GM19455 (cell line): ENCODE data around the gene TNFRSF4.

Experiments used
- ATAC-seq: cut with Tn5 transposase; IDR thresholded peaks from one replicate; pipeline ENCODE4 v1.9.1; 2021; ENCODE audit not compliant: unreplicated experiment

The TNFRSF4 gene

DNA sequence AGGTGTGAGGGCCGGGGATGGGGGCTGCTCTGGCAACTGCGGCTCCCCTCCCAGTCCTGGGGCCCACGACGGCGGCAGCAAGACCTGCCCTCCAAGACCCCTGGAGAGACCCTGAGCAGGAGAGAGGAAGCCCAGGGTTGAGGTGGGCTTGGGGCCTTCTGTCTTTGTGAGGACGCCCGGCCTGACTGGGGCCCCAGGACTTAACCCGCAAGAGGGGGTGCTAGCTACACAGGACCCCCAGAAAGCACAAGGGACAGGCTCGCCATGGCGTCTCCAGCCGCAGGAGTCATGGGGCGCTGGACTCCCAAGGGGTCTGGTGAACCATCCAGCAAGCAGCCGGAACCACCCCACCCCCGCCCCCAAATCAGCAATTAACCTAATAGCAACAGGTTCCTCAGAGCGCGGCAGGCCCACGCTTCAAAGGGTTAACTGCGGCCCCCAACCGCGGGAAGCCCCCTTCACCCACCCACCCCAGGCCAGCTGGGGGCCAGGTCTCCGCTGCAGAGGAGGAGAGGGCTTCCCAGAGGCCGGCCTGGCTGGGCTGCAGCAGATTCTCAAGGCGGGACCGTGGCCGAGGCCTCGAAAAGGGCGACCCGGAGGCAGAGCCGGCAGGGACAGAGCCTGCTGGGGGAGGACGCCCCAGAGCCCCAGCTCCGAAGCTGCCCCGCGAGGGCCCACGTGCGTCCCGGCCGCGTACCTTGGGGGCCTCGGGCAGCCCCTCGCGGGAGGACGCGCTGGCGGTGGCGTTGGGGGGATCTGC lies 32.0 kb upstream of the TNFRSF4 start:
- ATAC-seq, result no peak

DNA sequence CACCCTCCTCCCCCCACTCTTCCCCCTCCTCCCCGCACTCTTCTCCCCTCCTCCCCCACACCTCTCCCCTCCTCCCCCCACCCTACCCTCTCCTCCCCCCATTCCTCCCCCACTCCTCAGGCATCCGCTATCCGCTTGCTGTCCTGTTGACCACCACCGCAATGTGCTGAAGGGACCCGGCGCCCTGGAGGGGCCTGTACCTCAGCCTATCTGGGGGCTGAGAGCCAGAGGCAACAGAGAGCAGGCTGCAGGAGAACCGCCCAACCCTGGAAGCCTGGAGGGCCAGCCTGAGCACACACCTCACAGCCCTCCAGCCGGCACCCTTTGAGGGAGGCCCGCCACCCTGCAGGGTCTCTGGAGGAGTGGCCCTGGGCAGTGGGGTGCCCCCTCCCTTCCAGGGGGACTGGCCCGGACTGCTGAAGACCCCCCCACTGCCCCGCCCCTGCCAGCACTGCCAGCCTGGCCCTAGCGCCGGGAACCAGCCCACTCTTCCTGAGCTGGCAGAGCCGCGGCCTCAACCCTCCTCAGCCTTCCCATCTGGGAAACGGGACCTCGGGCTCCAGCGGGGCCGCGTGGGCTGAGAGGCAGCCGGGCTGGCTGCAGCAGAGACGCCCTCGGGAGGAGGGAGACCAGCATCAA lies 31.3 kb upstream of the TNFRSF4 start:
- no peak for ATAC-seq

DNA sequence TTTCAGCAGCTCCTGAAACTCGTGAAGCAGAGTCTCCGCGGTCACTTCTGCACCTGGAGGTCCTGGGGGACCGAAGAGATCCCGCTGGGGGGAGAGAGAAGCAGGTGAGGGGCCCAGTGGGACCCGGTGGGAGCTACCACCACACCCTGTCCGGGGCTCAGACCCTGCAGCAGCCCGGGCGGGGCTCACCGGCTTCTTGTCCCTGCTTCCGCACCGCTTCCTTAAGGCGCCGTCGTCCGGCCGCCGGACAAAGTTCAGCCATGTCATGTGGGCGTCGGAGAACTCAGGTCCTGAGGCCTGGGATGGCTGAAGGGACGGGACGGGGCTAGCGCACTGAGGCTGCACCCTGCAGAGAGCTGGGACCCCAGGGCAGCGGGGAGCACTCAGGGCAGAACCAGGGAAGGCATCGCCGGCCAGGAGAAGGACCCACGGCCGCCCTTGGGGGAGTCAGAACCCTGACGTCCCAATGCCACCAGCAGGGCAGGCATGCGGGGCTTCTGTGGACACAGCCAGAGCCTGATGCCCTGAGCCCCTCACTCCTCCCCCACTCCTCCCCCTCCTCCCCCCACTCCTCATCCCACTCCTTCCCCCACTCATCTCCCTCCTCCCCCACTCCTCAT lies 30.3 kb upstream of the TNFRSF4 start:
- ATAC-seq, result no peak

DNA sequence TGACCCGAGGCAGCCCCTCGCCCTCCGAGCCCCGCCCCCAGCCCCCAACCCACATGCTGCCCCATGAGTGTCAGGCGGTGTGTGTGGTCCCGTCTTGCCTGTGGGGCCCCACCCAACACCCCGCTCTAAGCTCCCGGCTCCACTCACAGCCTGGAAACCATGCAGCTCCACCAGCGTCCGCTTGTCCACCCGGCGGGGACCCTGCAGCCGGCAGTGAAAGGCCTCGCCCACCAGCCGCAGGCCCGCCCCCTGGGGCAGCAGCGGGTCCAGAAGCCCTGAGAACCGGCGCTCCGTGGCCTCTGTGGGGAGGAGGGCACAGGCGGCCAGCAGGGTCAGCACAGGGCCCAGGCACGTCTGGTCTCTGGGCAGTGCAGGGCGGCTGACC lies 29.8 kb upstream of the TNFRSF4 start:
- no peak for ATAC-seq

DNA sequence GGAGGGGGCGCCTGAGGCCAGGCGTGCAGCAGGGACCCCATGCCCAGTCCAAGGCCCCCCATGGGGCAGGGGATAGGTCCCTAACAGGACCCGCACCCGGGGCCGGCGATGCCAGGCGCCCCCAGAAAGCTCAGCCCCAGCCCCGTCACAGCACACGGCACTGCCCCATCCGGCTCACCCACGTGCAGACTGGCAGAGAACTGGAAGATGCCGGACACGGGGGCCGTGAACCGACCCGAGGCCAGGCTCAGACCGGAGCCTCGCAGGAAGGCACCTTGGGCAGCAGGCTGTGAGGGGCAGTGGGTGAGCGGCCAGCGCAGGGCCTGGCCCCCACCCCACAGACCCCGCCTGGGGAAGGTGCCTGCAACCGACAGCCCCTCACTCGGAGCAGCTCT lies 29.3 kb upstream of the TNFRSF4 start:
- ATAC-seq, result no peak

DNA sequence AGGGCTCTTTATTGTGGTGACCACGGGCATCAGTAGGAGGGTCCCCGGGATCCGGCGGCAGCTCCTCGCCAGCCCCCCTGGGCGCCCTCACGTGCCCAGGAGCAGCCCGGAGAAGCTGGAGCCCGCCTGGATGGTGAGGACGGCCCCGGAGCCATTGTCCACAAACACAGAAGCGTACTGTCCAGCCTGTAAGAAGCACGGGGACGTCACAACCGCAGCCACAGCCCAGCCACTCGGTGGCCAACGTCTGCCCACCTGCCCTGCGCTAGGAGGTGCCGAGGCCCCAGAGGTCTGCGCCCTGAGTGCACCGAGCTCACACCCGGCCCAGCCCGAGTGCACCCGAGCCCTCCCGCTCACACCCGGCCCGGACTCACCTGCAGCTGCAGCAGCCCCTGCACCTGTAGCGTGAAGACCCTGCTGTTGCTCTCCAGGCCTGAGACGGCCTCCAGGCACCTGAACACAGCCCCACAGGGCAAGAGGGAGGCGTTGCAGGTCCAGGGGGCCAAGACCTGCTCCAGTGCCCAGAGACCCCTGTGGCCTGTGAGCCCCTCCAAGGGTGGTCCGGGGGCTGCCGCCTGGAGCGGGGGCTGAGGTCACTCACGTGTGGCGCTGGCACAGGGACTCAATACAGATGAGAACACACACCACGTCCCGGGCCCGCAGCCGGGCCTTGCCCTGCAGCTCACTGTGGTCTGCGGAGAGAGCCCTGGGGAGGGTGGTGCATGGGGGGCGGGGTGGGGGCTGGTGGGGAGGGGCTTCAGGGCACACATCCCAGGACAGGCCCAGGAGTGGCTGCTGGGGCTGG lies 28.7 kb upstream of the TNFRSF4 start:
- ATAC-seq, result no peak

DNA sequence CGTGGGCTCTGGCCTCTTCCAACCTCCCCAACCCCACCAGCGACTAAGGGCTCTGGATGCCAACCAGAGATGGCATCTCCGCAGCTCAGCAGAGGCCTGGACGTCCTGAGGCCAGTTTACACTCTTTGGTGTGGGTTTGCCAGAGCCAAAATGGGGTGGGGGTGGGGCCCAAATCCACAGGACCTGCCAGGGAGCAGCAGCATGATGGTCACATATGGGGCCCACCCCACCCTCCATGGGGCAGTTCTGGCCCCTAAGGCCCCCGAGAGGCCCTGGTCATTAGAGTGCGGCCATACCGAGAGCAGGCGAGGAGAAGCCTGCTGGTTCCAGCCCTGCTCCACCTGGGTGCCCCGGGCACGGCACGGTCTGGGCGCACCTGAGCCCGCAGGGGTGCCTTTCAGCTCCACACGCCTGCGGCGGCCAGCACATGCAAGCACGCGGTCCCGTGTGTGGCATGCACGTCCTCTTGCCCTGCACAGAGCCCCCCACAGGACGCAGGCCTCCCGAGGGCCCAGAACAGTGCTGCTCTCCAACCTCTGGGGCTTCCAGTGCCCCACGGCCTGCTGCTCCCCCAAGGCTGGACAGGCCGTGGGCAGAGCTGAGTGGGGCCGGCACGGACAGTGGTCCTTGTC lies 27.8 kb upstream of the TNFRSF4 start:
- ATAC-seq, result no peak

DNA sequence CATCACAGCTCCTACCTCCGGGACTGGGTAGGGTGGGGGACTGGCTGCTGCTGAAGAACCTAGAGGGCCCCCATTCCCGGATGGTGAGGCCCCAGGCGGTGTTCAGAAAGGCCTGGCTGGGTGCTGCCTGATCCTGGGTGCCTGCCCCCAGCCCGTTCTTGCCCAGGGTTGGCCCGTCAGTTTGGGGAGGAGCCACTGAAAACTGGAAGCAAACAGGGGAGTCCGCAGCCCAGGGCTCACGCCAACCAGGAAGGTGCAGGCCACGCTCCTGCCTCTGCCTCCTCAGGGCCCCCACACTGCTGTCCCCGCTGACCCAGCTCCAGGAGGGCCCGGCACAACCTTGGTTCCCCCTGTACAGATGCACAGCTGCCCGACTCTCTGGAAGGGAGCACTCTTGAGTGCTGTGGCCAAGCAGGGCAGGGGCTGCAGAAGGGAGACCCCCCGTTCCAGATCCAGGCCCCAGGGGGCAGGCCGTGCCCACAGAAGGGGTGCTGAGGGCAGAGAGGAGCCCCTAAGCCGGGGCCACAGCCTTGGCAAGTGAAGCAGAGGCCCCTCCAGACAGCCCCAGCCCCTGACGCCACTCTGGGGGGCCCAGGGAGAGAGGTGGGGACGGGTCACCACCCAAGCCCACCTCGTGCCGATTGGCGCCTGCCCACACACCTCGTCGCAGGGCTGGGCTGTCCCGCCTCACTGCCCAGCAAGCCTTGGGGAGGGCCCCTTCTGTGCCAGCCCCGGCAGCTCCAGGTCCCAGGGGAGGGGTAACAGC lies 27.1 kb upstream of the TNFRSF4 start:
- no peak for ATAC-seq

DNA sequence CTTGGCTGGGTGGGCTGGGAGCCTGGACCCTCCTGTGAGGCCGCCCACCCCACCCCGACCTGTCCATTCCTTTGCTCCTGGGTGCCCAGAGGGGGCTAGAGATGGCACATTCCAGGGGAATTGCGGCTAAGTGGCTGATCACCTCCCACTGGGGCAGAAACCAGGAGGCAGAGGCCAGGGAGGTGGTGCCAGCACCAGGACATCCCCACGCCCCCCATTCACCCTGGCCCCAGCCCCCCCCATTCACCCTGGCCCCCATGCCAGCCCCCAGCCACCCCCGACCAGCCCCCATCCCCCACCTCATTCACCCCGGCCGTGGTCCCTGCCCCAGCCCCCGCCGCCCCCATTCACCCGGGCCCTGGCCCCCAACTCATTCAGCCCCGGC lies 26.4 kb upstream of the TNFRSF4 start:
- no peak for ATAC-seq

DNA sequence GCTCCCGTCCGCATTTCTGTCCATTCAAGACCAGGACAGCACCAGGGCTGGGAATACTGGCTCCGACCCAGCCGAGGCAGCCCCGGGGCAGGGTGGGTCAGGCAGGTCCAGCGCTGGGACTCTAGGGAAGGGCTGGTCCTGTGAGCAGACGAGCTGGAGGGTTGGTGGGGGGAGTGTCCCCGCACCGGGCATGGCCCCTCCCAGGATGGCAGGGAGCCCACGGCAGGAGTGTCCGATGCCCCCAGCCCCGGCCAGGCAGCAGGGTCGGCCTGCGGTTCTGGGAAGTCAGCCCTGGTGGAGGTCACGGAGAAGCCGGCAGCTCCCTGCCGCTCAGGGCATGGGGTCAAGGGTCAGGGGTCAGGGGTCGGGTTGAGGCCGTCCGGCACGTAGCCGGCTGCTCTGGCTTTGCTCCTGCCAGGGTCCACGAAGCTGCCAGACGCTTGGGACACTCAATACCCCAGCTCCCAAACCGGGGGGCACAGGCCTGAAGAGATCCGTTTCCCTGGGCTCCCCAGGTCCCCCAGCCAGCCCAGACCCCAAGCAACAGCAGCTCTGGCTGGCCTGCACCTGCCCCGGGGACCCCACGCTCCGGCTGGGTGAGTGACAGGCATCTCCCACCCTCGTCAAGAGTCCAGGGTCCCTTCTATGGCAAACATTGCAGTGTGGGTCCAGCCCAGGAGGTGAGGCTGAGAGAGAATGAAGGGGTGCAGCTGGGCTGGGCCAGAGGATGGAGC lies 25.8 kb upstream of the TNFRSF4 start:
- no peak for ATAC-seq

DNA sequence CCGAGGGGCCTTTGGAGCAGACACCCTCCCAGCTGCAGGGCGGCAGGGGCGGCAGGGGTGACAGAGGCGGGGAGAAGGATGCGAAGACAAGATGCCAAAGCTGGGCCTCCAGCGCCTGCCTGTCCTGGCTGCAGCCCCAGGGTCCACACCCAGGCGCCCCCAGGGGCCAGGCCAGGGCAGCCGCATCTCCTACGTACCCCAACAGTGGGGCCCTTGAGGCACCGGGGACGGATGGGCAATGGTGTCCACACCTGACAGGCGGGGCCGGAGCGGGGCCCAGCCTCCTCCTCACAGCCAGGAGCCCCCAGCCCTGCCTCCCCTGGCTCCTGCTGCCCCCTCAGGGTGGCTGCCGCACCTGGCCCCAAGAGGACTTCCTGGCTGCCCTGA lies 25.3 kb upstream of the TNFRSF4 start:
- no peak for ATAC-seq

DNA sequence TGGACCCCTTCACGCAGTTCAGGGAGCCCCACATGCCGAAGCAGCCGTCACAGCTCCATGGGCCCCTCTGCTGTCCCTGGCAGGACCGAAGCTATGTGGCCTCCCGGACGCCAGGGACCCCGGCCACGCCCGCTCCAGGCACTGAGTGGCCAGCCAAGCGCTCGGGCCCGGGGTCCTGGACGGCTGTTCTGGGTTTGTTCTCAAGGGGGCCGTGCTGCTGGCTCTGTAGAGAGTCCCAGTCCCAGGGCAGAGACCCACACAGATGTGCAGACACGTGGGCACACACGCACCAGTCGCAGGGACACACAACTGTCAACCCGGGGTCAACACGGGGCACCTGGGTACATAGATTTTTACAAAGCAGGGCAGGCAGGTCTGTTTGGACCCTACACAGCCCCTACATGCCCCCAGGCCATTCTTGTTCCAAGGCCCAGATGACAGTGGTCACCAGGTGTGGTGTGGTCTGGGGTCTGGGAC lies 24.8 kb upstream of the TNFRSF4 start:
- ATAC-seq, result no peak

DNA sequence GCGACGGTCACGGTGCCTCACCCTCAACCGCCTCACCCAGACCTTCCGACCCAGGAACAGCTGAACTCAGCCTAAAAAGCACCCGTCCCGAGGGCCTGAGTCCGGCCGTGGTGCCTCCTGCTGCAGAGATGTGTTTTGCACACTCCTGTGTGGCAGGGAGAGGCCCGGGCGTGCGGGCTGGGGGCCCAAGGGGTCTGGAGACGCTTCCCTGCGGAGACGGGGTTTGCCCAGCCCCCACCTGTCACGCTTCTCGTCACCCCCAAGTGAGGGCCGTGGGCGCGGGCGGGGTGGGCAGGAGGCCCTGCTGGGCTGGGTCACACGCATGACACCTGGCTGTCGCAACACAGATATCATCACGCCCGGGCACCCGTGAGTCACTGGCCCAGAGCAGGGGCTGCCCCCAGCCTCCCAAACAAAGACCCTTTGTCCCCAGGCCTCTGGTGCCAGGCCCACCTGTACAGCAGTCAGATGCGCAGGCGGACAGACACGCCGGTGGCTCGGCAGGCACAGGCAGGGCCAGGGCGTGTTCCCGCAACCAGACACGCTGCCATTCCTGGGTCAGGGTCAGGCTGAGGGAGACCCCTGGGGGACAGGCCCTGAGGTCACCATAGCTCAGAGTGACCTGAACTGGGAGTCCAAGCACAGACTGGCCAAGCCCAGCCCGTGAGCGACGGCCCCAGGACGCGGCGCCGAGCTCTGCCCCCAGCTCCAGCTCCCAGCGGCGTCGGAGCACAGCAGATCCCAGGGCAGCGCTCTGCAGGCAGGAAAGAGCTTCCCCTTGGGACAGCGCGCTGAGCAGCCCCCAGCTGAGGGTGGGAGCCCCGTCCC lies 24.1 kb upstream of the TNFRSF4 start:
- ATAC-seq, result no peak

DNA sequence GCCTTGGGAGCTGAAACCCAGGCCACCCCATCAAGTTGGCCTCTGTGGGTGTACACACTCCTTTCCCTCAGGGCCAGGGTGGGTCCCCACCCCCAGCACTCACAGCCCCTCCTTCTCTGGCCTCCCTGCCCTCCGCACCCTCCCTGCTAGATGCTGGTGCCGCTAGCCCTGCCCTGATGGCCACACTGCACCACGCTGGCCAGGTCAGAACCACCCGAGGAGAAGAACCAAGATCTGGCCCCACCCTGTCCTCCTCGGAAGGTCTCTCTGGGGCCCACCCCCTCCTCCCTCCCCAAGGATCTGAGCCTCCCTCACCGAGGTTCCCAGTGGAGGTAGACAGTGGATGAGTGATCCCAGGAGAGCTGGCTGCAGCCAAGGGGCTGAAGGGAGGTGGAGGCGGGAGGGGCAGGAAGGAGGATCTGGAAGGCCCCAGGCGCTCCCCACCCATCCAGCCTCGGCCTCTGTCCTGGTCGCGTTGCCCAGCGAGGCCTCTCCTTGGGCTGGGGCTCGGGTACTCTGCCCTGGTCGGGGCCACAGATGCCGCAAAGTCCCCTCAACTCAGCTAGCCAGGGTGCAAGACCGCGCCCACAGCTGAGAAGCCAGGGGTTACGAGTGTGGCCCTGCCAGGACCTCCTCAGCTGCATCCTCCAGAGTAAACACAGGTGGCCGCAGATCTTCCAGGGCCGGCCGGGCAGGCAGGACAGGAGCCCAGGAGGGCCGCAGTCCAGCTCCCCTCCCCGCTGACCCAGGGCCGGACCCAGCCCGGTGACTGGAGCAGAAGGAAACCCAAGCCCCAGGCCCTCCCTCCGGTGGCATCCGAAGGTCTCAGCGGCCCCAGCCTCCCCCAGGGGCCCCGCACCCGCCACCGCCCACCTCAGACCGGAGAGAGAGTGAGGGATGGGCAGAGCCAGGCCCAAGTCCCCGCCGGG lies 23.3 kb upstream of the TNFRSF4 start:
- no peak for ATAC-seq

DNA sequence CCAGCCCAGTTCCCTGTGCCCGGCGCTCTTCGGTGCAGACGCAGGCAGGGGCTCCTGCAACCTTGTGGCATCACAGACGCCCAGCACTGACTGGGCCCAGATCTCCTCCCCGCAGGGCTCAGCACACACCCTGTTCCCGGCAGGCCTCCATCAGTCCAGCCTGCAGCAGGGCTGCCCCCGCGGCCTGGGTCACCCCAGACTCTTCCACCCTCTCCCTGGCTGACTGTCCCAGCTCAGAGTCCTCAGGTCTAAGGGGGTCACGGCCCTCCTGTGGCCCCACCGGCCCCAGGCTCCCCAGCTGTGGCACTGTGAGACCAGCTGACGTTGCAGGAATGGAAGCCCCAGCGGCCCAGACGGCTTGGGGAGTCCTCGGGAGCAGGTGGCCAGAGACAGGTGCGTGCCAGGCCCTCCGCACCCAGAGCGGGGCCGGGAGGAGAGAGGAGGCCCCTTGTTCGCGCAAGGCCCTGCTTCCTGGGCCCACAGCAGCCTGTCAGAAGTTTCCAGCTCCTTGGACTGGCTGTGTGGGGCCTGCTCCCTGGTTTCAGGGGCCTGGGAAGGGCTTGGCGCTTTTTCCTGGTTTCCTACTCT lies 22.3 kb upstream of the TNFRSF4 start:
- ATAC-seq, result no peak

DNA sequence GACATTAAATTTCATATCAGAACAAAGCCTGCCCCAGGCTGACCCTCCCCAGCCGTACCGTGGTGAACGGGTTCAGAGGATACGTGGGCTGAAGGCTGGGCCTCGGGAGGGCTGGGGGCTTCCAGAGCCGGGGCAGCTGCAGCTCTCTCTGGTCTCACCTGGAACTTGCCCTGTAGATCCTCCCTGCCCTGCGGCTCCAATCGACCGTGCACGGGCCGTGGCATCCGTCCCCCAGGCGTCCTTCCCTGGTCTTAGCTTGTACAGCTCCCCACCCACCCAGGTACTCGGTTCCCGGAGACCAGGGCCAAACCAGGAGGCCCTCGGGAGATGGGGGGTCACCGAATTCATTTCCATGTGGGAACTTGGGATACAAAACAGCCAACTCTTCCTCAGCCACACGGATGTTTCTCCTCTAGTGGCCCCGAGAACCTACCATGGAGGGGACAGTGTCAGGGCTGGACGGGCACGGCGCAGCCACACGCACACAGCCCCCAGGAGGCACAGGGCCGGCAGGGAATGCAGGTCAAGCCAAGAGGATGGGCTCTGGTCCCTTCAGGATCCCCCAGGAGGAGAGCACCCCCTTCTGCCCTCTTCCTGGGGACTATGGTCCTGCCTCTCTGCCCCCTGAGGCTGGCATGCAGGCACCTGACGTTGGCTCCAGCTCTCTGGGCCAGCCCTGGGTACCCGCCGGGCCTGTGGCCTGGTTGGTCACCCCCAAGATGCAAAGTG lies 21.2 kb upstream of the TNFRSF4 start:
- ATAC-seq, result no peak
